CD14-positive monocyte (primary cell): ENCODE results near the gene CDC37. TPM values are rescaled to one million over a fixed set of nuclear protein-coding genes. Genes with fewer than 3 reads are reported as not detected.

Experiments used
- DNase-seq, 3 donors: peaks; one replicate each; pipeline ENCODE4 v3.0.0-alpha.2; 2011 to 2022
- H2AFZ ChIP-seq: 2 replicates; pipeline ENCODE4 v1.6.0; 2012; ENCODE audit warnings: mild to moderate bottlenecking, low read depth, low read length, inconsistent platforms; ENCODE audit not compliant: insufficient read depth, poor library complexity, severe bottlenecking
- H3K27ac ChIP-seq, 2 donors: 1 replicate in 1 of 2; 2 replicates in 1 of 2; pipeline ENCODE4 v1.5.1; 2012 to 2013; ENCODE audit warnings: low read length in 2 of 2, control low read depth in 1 of 2, inconsistent platforms in 1 of 2, low read depth in 1 of 2, mild to moderate bottlenecking in 1 of 2
- H3K27me3 ChIP-seq, 2 donors: one replicate each; pipeline versions ENCODE4 v1.6.0 to v1.6.1; 2011 to 2013; ENCODE audit warnings: low read length in 2 of 2; ENCODE audit not compliant: control insufficient read depth in 2 of 2, insufficient read depth in 2 of 2
- H3K36me3 ChIP-seq, 2 donors: replicated peaks in 1 of 2; 1 replicate in 1 of 2; 2 replicates in 1 of 2; pipeline versions ENCODE4 v1.5.1 to v1.6.1; 2012 to 2013; ENCODE audit warnings: low read length in 2 of 2, control low read depth in 1 of 2, inconsistent platforms in 1 of 2, mild to moderate bottlenecking in 1 of 2; ENCODE audit not compliant: insufficient read depth in 2 of 2, control insufficient read depth in 1 of 2
- H3K4me1 ChIP-seq, 2 donors: 1 replicate in 1 of 2; 2 replicates in 1 of 2; pipeline versions ENCODE4 v1.5.1 to v1.6.1; 2012 to 2013; ENCODE audit warnings: low read length in 2 of 2, control low read depth in 1 of 2, inconsistent platforms in 1 of 2, mild to moderate bottlenecking in 1 of 2, moderate library complexity in 1 of 2; ENCODE audit not compliant: insufficient read depth in 2 of 2, control insufficient read depth in 1 of 2
- H3K4me2 ChIP-seq: replicated peaks from 2 replicates; pipeline ENCODE3; 2012; ENCODE audit warnings: low read length, moderate library complexity, mild to moderate bottlenecking; ENCODE audit not compliant: poor library complexity, severe bottlenecking; ENCODE audit errors: extremely low read depth
- H3K4me3 ChIP-seq, 3 experiments: fragments of 200-600 bp in 1 of 3; sonication (generic) in 1 of 3; replicated peaks in 1 of 3; 1 replicate in 2 of 3; 2 replicates in 1 of 3; pipeline ENCODE4 v1.5.1; 2011 to 2013; ENCODE audit warnings: low read length in 3 of 3, mild to moderate bottlenecking in 3 of 3, control low read depth in 2 of 3, low read depth in 2 of 3, inconsistent platforms in 1 of 3, moderate library complexity in 1 of 3
- H3K79me2 ChIP-seq: 2 replicates; pipeline ENCODE4 v1.6.0; 2012; ENCODE audit warnings: mild to moderate bottlenecking, control low read depth, inconsistent platforms, low read length, moderate library complexity; ENCODE audit not compliant: insufficient read depth
- H3K9ac ChIP-seq: 2 replicates; pipeline ENCODE4 v1.6.0; 2017; ENCODE audit warnings: low read length, mild to moderate bottlenecking; ENCODE audit not compliant: insufficient read depth, poor library complexity, severe bottlenecking
- H3K9me3 ChIP-seq, 2 donors: replicated peaks in 1 of 2; 1 replicate in 1 of 2; 2 replicates in 1 of 2; pipeline versions ENCODE4 v1.5.1 to v1.6.1; 2012 to 2013; ENCODE audit warnings: low read length in 2 of 2, control low read depth in 1 of 2; ENCODE audit not compliant: control insufficient read depth in 1 of 2, insufficient read depth in 1 of 2
- H4K20me1 ChIP-seq: 2 replicates; pipeline ENCODE4 v1.6.0; 2012; ENCODE audit warnings: mild to moderate bottlenecking, low read length, control low read depth, moderate library complexity; ENCODE audit not compliant: insufficient read depth
- H3K27ac Mint-ChIP-seq, 7 donors: one replicate each; pipeline ENCODE4 v1.8.0; 2020; ENCODE audit warnings: mild to moderate bottlenecking in 7 of 7, mixed read lengths in 7 of 7, moderate library complexity in 6 of 7, inconsistent platforms in 2 of 7
- H3K27me3 Mint-ChIP-seq, 3 donors: one replicate each; pipeline ENCODE4 v1.8.0; 2021 to 2022; ENCODE audit warnings: low read depth in 3 of 3, mild to moderate bottlenecking in 3 of 3, mixed read lengths in 3 of 3, moderate library complexity in 3 of 3, inconsistent platforms in 1 of 3
- H3K36me3 Mint-ChIP-seq, 2 donors: one replicate each; pipeline ENCODE4 v1.8.0; 2020; ENCODE audit warnings: mixed read lengths in 2 of 2, inconsistent platforms in 1 of 2, mild to moderate bottlenecking in 1 of 2
- H3K4me1 Mint-ChIP-seq: one replicate; pipeline ENCODE4 v1.8.0; 2020; ENCODE audit warnings: mild to moderate bottlenecking, mixed read lengths
- H3K4me3 Mint-ChIP-seq, 2 donors: one replicate each; pipeline ENCODE4 v1.8.0; 2020; ENCODE audit warnings: mild to moderate bottlenecking in 2 of 2, mixed read lengths in 2 of 2, moderate library complexity in 1 of 2
- H3K9me3 Mint-ChIP-seq, 7 donors: one replicate each; pipeline ENCODE4 v1.8.0; 2020 to 2022; ENCODE audit warnings: mixed read lengths in 7 of 7, mild to moderate bottlenecking in 6 of 7, moderate library complexity in 6 of 7, inconsistent platforms in 2 of 7
- WGBS: methylation state at CpG from one replicate; pipeline ENCODE4 v1.1.5; 2013; ENCODE audit warnings: missing lambda C conversion rate; ENCODE audit not compliant: insufficient coverage; 5-methylcytosine and 5-hydroxymethylcytosine counted together
- intact Hi-C, 2 donors: fragments of 100-400 bp; cut with micrococcal nuclease; formaldehyde crosslinking; loops; one replicate each; pipeline versions ENCODE4 v1.15.0 to v1.15.1; 2023
- polyA plus RNA-seq, 3 donors: library from polyadenylated mRNA; depleted of rRNA in 1 of 3; unstranded in 2 of 3; stranded (reverse) in 1 of 3; fragments of 300-500 nt in 2 of 3; fragments of >200 nt in 1 of 3; fragmentation: Illumina TruSeq in 2 of 3; gene quantifications; 1 replicate in 2 of 3; 2 replicates in 1 of 3; pipeline ENCODE4 v1.2.3, GENCODE V29; 2012 to 2021
- TF ChIP-seq, protein P1 (sequence below): fragments of 200-600 bp; IDR thresholded peaks from one replicate; pipeline ENCODE4 v1.8.0; 2022; ENCODE audit warnings: antibody characterized with exemption, mild to moderate bottlenecking

The CDC37 gene
- polyA plus RNA-seq, 3 donors: 49.3 to 575 (median 54.9) TPM

DNA sequence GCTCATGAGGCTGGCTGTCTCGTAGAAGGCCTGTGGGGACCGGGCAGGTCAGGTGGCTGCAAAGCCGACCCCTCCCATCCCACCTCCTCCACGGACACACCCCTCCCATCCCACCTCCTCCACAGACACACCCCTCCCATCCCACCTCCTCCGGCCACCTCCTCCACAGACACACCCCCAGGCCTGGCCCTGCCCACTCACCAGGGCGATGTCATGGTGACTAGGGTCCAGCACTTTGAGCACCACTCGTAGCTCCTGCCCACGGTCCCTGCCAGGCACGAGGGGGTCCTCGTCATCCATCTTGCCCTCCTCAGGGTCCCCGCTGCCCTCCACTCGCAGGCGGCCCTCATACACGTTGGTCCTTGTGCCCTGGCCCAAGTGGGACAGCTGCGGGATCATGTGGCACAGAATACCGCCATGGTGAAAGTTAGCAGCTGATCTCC is 41.8 kb downstream of the CDC37 start:
- no peaks in the 10 kb centered on the region for H3K9me3 ChIP-seq
- H3K27me3 Mint-ChIP-seq: peaks cover 0 to 2% (median 2%) of the 10 kb centered on the region in 3 donors
- intact Hi-C loops: no loop called here
- H3K9ac ChIP-seq: no peak overlapping the region
- no peak overlapping the region for H3K27ac ChIP-seq
- no peak overlapping the region for H3K4me3 ChIP-seq
- H3K27ac Mint-ChIP-seq: no peak overlapping the region
- peaks cover 76 to 98% of the 10 kb centered on the region in 2 donors for H3K36me3 Mint-ChIP-seq
- peaks cover 27% of the 10 kb centered on the region for H3K79me2 ChIP-seq
- DNase-seq: no peak
- no peak overlapping the region for H3K4me3 Mint-ChIP-seq
- peaks cover 92 to 99% of the 10 kb centered on the region in 2 donors for H3K36me3 ChIP-seq
- H2AFZ ChIP-seq: no peak overlapping the region
- WGBS: 98% methylated on average over 9 of the region's 16 CpGs
- peaks cover 58% of the 10 kb centered on the region for H4K20me1 ChIP-seq
- H3K4me1 Mint-ChIP-seq: no peaks in the 10 kb centered on the region
- H3K9me3 Mint-ChIP-seq: no peaks in the 10 kb centered on the region
- no peaks in the 10 kb centered on the region for H3K4me1 ChIP-seq
- no peak overlapping the region for H3K4me2 ChIP-seq
- no peaks in the 10 kb centered on the region for H3K27me3 ChIP-seq
- TF ChIP-seq, protein P1, sequence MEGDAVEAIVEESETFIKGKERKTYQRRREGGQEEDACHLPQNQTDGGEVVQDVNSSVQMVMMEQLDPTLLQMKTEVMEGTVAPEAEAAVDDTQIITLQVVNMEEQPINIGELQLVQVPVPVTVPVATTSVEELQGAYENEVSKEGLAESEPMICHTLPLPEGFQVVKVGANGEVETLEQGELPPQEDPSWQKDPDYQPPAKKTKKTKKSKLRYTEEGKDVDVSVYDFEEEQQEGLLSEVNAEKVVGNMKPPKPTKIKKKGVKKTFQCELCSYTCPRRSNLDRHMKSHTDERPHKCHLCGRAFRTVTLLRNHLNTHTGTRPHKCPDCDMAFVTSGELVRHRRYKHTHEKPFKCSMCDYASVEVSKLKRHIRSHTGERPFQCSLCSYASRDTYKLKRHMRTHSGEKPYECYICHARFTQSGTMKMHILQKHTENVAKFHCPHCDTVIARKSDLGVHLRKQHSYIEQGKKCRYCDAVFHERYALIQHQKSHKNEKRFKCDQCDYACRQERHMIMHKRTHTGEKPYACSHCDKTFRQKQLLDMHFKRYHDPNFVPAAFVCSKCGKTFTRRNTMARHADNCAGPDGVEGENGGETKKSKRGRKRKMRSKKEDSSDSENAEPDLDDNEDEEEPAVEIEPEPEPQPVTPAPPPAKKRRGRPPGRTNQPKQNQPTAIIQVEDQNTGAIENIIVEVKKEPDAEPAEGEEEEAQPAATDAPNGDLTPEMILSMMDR: no peak

DNA sequence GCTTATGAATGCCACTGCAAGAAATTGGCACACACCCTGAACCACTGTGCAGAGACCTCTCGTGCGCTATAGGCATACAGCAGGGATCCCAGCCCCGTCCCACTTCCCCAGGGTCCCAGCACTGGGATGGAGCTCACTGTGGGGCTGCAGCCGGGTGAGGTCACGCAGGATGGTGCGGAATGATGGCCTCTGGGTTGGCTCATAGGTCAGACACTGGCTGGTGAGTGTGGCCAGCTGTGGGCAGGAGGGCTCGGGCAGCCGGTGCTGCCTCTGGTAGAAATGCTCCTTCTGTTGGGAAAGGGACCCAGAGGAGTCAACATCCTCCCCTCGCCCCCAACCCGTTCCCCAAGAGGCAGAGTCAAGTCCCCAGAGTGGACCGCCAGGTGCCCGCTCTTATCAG is 46.9 kb downstream of the CDC37 start:
- Histone ChIP-seq H3K4me3 (no peak overlapping the region), H2AFZ (no peak overlapping the region), H4K20me1 (peaks cover 33% of the 10 kb centered on the region), H3K79me2 (peaks cover 9% of the 10 kb centered on the region), H3K4me2 (no peak overlapping the region), H3K27me3 (no peaks in the 10 kb centered on the region), H3K36me3 (peaks cover 86 to 96% of the 10 kb centered on the region in 2 donors), H3K9me3 (no peaks in the 10 kb centered on the region), H3K27ac (no peak overlapping the region), H3K9ac (no peak overlapping the region), H3K4me1 (no peaks in the 10 kb centered on the region)
- TF ChIP-seq, protein P1: no peak
- Mint-ChIP-seq H3K4me3 (no peak overlapping the region), H3K9me3 (peaks cover 0 to 7% (median 0%) of the 10 kb centered on the region in 7 donors), H3K36me3 (peaks cover 70 to 97% of the 10 kb centered on the region in 2 donors), H3K4me1 (no peaks in the 10 kb centered on the region), H3K27ac (peak overlapping the region in 2 of 7 donors; percentile 12 to 83), H3K27me3 (peaks cover 0 to 2% (median 0%) of the 10 kb centered on the region in 3 donors)
- 95% methylated on average over 9 of the region's 12 CpGs for WGBS
- intact Hi-C loops: no loop called here
- DNase-seq: no peak
